KMS-11 (cell line): ENCODE results near the gene ZC3H13.

Experiments
- H2AFZ ChIP-seq: fragments of 200-600 bp; sonication (generic); 2 replicates; pipeline ENCODE4 v1.6.1; 2016; ENCODE audit warnings: antibody characterized with exemption, mixed run types, low read depth
- H3K27ac ChIP-seq: fragments of 200-600 bp; sonication (generic); 2 replicates; pipeline ENCODE4 v1.6.1; 2016; ENCODE audit warnings: mild to moderate bottlenecking, mixed run types
- H3K27me3 ChIP-seq: fragments of 200-600 bp; sonication (generic); 2 replicates; pipeline ENCODE4 v1.6.1; 2017; ENCODE audit warnings: mild to moderate bottlenecking, low read depth, mixed run types, moderate library complexity; ENCODE audit not compliant: insufficient read depth
- H3K36me3 ChIP-seq: fragments of 200-600 bp; sonication (generic); 2 replicates; pipeline ENCODE4 v1.6.1; 2017; ENCODE audit warnings: mild to moderate bottlenecking, mixed run types; ENCODE audit not compliant: insufficient read depth
- H3K4me1 ChIP-seq: fragments of 200-600 bp; sonication (generic); 2 replicates; pipeline ENCODE4 v1.6.1; 2016; ENCODE audit warnings: mild to moderate bottlenecking, low read depth, mixed run types; ENCODE audit not compliant: poor library complexity, severe bottlenecking
- H3K4me2 ChIP-seq: fragments of 200-600 bp; sonication (generic); 2 replicates; pipeline ENCODE4 v1.7.0; 2016; ENCODE audit warnings: mild to moderate bottlenecking, mixed run types
- H3K4me3 ChIP-seq: fragments of 200-600 bp; sonication (generic); IDR thresholded peaks from 2 replicates; pipeline ENCODE4 v1.6.1; 2017; ENCODE audit warnings: low read depth, low read length, mixed read lengths; ENCODE audit not compliant: insufficient read depth
- H3K79me2 ChIP-seq: fragments of 200-600 bp; sonication (generic); 2 replicates; pipeline ENCODE4 v1.6.1; 2016; ENCODE audit warnings: low read depth, mixed run types; ENCODE audit not compliant: insufficient read depth
- H3K9ac ChIP-seq: fragments of 200-600 bp; sonication (generic); 2 replicates; pipeline ENCODE4 v1.6.1; 2016; ENCODE audit warnings: mild to moderate bottlenecking, mixed run types
- H4K20me1 ChIP-seq: fragments of 200-600 bp; sonication (generic); 2 replicates; pipeline ENCODE4 v1.6.1; 2016; ENCODE audit warnings: mild to moderate bottlenecking, mixed run types; ENCODE audit not compliant: insufficient read depth
- CTCF ChIP-seq: fragments of 200-600 bp; sonication (generic); conservative IDR thresholded peaks from 2 replicates; pipeline ENCODE4 v1.6.1; 2017; ENCODE audit warnings: low read depth, mild to moderate bottlenecking, antibody characterized with exemption, low read length, moderate library complexity, mixed read lengths

ZC3H13 gene

GRCh38 chr13:46039411-46040182 is 12.9 kb downstream of the ZC3H13 start:
- H3K27ac ChIP-seq = no peak overlapping the region
- no peaks in the 10 kb centered on the region for H4K20me1 ChIP-seq
- H3K27me3 ChIP-seq = no peaks in the 10 kb centered on the region
- TF ChIP-seq CTCF = no peak
- peaks cover 8% of the 10 kb centered on the region; the same call in 1 of the 2 replicates for H3K79me2 ChIP-seq
- H3K9ac ChIP-seq = no peak overlapping the region
- no peaks in the 10 kb centered on the region for H3K36me3 ChIP-seq
- H3K4me2 ChIP-seq = no peak overlapping the region
- no peak overlapping the region for H2AFZ ChIP-seq
- H3K4me3 ChIP-seq = no peak overlapping the region
- no peaks in the 10 kb centered on the region for H3K4me1 ChIP-seq

- Histone ChIP-seq H3K9ac (no peak overlapping the region), H3K79me2 (peaks cover 4% of the 10 kb centered on the region; the same call in 1 of the 2 replicates), H3K4me1 (no peaks in the 10 kb centered on the region), H3K27ac (no peak overlapping the region), H3K36me3 (no peaks in the 10 kb centered on the region), H4K20me1 (no peaks in the 10 kb centered on the region), H2AFZ (no peak overlapping the region), H3K4me3 (no peak overlapping the region), H3K4me2 (no peak overlapping the region), H3K27me3 (no peaks in the 10 kb centered on the region)
- no peak for TF ChIP-seq CTCF
These were observed 14.2 kb downstream of the ZC3H13 start for GRCh38 chr13:46038296-46038695.

- H3K4me2 ChIP-seq = no peak overlapping the region
- H3K79me2 ChIP-seq = peaks cover 4% of the 10 kb centered on the region; the same call in 1 of the 2 replicates
- no peak overlapping the region for H2AFZ ChIP-seq
- TF ChIP-seq CTCF = no peak
- no peak overlapping the region for H3K4me3 ChIP-seq
- H4K20me1 ChIP-seq = no peaks in the 10 kb centered on the region
- no peak overlapping the region for H3K27ac ChIP-seq
- H3K27me3 ChIP-seq = no peaks in the 10 kb centered on the region
- H3K4me1 ChIP-seq = no peaks in the 10 kb centered on the region
- H3K36me3 ChIP-seq = no peaks in the 10 kb centered on the region
- no peak overlapping the region for H3K9ac ChIP-seq
These were observed 17.5 kb downstream of the ZC3H13 start for GRCh38 chr13:46035066-46035465.

GRCh38 chr13:46032341-46032740 is 20.2 kb downstream of the ZC3H13 start:
- H3K27me3 ChIP-seq = no peaks in the 10 kb centered on the region
- H2AFZ ChIP-seq = no peak overlapping the region
- no peak for TF ChIP-seq CTCF
- H3K27ac ChIP-seq = no peak overlapping the region
- H3K79me2 ChIP-seq = peaks cover 3% of the 10 kb centered on the region; the same call in 1 of the 2 replicates
- no peaks in the 10 kb centered on the region for H4K20me1 ChIP-seq
- no peak overlapping the region for H3K9ac ChIP-seq
- H3K4me1 ChIP-seq = no peaks in the 10 kb centered on the region
- no peak overlapping the region for H3K4me2 ChIP-seq
- H3K4me3 ChIP-seq = no peak overlapping the region
- H3K36me3 ChIP-seq = no peaks in the 10 kb centered on the region
